Testis (tissue), 2 donors: ENCODE results near the gene CCR7.

Experiments
- CTCF ChIP-seq, 3 experiments: fragments of 450-650 bp in 2 of 3; fragments of 200-600 bp in 1 of 3; sonication (generic) in 1 of 3; IDR thresholded peaks; one replicate each; pipeline ENCODE4 v1.5.1; 2016 to 2019; ENCODE audit warnings: antibody characterized with exemption in 3 of 3, mild to moderate bottlenecking in 2 of 3, moderate library complexity in 1 of 3
- POLR2A ChIP-seq: fragments of 450-650 bp; IDR thresholded peaks from one replicate; pipeline ENCODE4 v1.6.1; 2017; ENCODE audit warnings: antibody characterized with exemption, mild to moderate bottlenecking, moderate library complexity

GRCh38 chr17:40532520-40533253 is 32.6 kb downstream of the CCR7 start:
- TF ChIP-seq POLR2A (no peak), CTCF (IDR thresholded peaks at IDR 0.05) (no peak)
